Uterus (tissue), 4 donors: ENCODE data around the gene TAF9B. TPM values are rescaled to one million over a fixed set of nuclear protein-coding genes. Genes with fewer than 3 reads are reported as not detected.
"Not testable (repeated sequence)": the region's sequence is repeated elsewhere in the genome, so short reads cannot be mapped to it uniquely, and the experiment has no call there.

Experiments
- DNase-seq, 2 donors: peaks; one replicate each; pipeline ENCODE4 v3.0.0-alpha.2; 2019 to 2020
- H3K27ac ChIP-seq, 2 donors: fragments of 200-600 bp; sonication (generic); 1 replicate in 1 of 2; 2 replicates in 1 of 2; pipeline ENCODE4 v1.5.1; 2016 to 2018
- H3K27me3 ChIP-seq, 2 donors: fragments of 200-600 bp; sonication (generic); one replicate each; pipeline ENCODE4 v1.5.1; 2018 to 2019; ENCODE audit warnings: control low read depth in 1 of 2
- H3K36me3 ChIP-seq, 2 donors: fragments of 200-600 bp; sonication (generic); one replicate each; pipeline ENCODE4 v1.5.1; 2019; ENCODE audit warnings: control low read depth in 1 of 2
- H3K4me1 ChIP-seq, 2 donors: fragments of 200-600 bp; sonication (generic); one replicate each; pipeline ENCODE4 v1.5.1; 2018 to 2019; ENCODE audit warnings: control low read depth in 1 of 2
- H3K4me3 ChIP-seq, 2 donors: fragments of 200-600 bp; sonication (generic); 1 replicate in 1 of 2; 2 replicates in 1 of 2; pipeline ENCODE4 v1.5.1; 2018 to 2019; ENCODE audit warnings: mild to moderate bottlenecking in 1 of 2
- H3K9me3 ChIP-seq, 2 donors: fragments of 200-600 bp; sonication (generic); one replicate each; pipeline ENCODE4 v1.5.1; 2019; ENCODE audit warnings: control low read depth in 1 of 2
- POLR2A ChIP-seq, 2 donors: fragments of 450-650 bp; IDR thresholded peaks; one replicate each; pipeline ENCODE4 v1.6.1; 2016; ENCODE audit warnings: antibody characterized with exemption in 2 of 2, mild to moderate bottlenecking in 1 of 2, moderate library complexity in 1 of 2
- intact Hi-C: fragments of 100-400 bp; cut with DNase I; formaldehyde crosslinking; loops from one replicate; pipeline ENCODE4 v1.15.1; 2023; ENCODE audit warnings: low total_unique reads
- total RNA-seq, 4 donors: library from RNA; depleted of rRNA in 3 of 4; stranded (reverse); fragments of >200 nt in 3 of 4; gene quantifications; one replicate each; pipeline versions ENCODE4 v1.1.0 to v1.2.4, GENCODE V29; 2014 to 2023
- TF ChIP-seq, protein P1 (sequence below), 4 experiments: fragments of 200-600 bp in 2 of 4; fragments of 450-650 bp in 2 of 4; sonication (generic) in 2 of 4; IDR thresholded peaks; one replicate each; pipeline ENCODE4 v1.5.1; 2016 to 2019; ENCODE audit warnings: antibody characterized with exemption in 4 of 4, mild to moderate bottlenecking in 2 of 4, moderate library complexity in 1 of 4
- donor health status: DM: yes; HTN: yes; CAD: no.

The TAF9B gene
- total RNA-seq, 4 donors from 2014 or later, result 10.2 to 44.2 (median 32.2) TPM

GRCh38 chrX:78130396-78130795 is 9.1 kb downstream of the TAF9B start:
- Histone ChIP-seq H3K27ac (no peak overlapping the region), H3K36me3 (no peaks in the 10 kb centered on the region), H3K27me3 (no peaks in the 10 kb centered on the region), H3K4me1 (no peaks in the 10 kb centered on the region), H3K9me3 (no peaks in the 10 kb centered on the region), H3K4me3 (no peak overlapping the region)
- intact Hi-C loops, result no loop called here
- no peak for DNase-seq
- TF ChIP-seq, protein P1, sequence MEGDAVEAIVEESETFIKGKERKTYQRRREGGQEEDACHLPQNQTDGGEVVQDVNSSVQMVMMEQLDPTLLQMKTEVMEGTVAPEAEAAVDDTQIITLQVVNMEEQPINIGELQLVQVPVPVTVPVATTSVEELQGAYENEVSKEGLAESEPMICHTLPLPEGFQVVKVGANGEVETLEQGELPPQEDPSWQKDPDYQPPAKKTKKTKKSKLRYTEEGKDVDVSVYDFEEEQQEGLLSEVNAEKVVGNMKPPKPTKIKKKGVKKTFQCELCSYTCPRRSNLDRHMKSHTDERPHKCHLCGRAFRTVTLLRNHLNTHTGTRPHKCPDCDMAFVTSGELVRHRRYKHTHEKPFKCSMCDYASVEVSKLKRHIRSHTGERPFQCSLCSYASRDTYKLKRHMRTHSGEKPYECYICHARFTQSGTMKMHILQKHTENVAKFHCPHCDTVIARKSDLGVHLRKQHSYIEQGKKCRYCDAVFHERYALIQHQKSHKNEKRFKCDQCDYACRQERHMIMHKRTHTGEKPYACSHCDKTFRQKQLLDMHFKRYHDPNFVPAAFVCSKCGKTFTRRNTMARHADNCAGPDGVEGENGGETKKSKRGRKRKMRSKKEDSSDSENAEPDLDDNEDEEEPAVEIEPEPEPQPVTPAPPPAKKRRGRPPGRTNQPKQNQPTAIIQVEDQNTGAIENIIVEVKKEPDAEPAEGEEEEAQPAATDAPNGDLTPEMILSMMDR (IDR thresholded peaks at IDR 0.05), result no peak
- no peak for TF ChIP-seq POLR2A (IDR thresholded peaks at IDR 0.05)

DNA sequence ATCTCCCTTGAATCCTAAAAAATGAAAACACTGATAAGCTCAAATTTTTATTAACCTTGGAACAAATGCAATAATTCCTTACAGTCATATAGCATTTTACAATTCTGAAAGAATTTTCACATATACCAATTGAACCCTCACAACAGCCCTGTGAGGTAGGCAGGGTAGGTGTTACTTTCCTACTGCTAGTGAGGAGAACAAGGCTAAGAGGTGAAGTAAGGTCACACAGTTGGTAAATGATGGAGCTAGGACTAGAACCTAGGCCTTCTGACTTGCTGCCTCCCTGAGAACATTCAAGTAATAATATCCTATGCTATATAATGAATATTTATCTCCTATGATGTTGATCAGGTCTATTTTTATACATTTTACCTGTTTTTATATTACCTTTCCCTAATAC is 9.7 kb downstream of the TAF9B start:
- TF ChIP-seq, protein P1 (IDR thresholded peaks at IDR 0.05), result no peak
- TF ChIP-seq POLR2A (IDR thresholded peaks at IDR 0.05), result no peak

DNA sequence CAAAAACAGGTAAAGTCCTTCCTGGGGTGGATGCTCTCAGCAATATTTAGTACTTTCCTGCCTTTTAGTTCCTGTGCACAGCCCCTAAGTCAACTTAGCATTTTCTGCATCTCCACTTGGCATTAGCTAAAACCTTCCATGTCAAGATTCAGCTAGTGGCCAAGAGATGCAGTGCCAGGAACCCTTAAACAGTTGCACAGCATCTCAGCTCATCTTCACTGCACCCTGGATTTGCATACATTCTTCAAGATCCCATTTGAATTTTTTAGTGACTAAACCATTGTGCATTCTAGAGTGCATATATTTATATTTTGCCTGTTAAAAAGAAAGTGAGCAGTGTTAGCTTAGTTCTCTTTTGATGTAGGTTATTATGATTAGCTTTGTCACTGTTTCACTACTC is 13.7 kb downstream of the TAF9B start:
- intact Hi-C loops, DNase-seq, H3K4me3 ChIP-seq, H3K9me3 ChIP-seq, H3K36me3 ChIP-seq, H3K27me3 ChIP-seq, H3K27ac ChIP-seq, H3K4me1 ChIP-seq: not testable (repeated sequence)

More for the DNA sequence above, 9.7 kb downstream of the TAF9B start:
- no peak overlapping the region for H3K4me3 ChIP-seq
- intact Hi-C loops, result no loop called here
- no peaks in the 10 kb centered on the region for H3K4me1 ChIP-seq
- no peak for DNase-seq
- no peak overlapping the region for H3K27ac ChIP-seq
- H3K9me3 ChIP-seq, result no peaks in the 10 kb centered on the region
- H3K36me3 ChIP-seq, result no peaks in the 10 kb centered on the region
- H3K27me3 ChIP-seq, result no peaks in the 10 kb centered on the region

GRCh38 chrX:78125148-78125547 is 14.3 kb downstream of the TAF9B start:
- TF ChIP-seq, protein P1 (IDR thresholded peaks at IDR 0.05), result no peak
- TF ChIP-seq POLR2A (IDR thresholded peaks at IDR 0.05), result no peak
- Histone ChIP-seq H3K27me3 (no peaks in the 10 kb centered on the region), H3K4me3 (no peak overlapping the region), H3K36me3 (no peaks in the 10 kb centered on the region), H3K9me3 (no peaks in the 10 kb centered on the region), H3K27ac (no peak overlapping the region), H3K4me1 (no peaks in the 10 kb centered on the region)
- intact Hi-C loops, result no loop called here
- DNase-seq, result no peak

GRCh38 chrX:78124307-78124706 is 15.1 kb downstream of the TAF9B start:
- no peaks in the 10 kb centered on the region for H3K9me3 ChIP-seq
- no peak overlapping the region for H3K27ac ChIP-seq
- intact Hi-C loops, result no loop called here
- H3K27me3 ChIP-seq, result no peaks in the 10 kb centered on the region
- TF ChIP-seq, protein P1 (IDR thresholded peaks at IDR 0.05), result no peak
- TF ChIP-seq POLR2A (IDR thresholded peaks at IDR 0.05), result no peak
- no peak overlapping the region for H3K4me3 ChIP-seq
- no peak for DNase-seq
- no peaks in the 10 kb centered on the region for H3K36me3 ChIP-seq
- no peaks in the 10 kb centered on the region for H3K4me1 ChIP-seq

DNA sequence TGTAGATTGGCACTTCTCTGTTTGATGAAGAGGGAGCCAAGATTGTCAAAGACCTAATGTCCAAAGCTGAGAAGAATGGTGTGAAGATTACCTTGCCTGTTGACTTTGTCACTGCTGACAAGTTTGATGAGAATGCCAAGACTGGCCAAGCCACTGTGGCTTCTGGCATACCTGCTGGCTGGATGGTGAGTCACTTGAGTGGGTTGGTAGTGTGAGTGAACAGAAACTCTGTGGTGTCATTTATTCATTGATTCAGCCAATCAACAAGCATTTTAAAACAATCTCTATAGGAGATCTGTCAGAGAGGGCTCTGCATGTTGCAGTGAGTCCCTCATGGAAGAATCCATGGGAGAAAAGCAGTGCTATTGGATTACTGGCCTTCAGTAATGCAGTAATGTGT is 16.3 kb downstream of the TAF9B start:
- H3K9me3 ChIP-seq, result no peaks in the 10 kb centered on the region
- H3K4me1 ChIP-seq, result no peaks in the 10 kb centered on the region
- H3K27ac ChIP-seq, result no peak overlapping the region
- no peaks in the 10 kb centered on the region for H3K27me3 ChIP-seq
- TF ChIP-seq POLR2A (IDR thresholded peaks at IDR 0.05), result no peak
- TF ChIP-seq, protein P1 (IDR thresholded peaks at IDR 0.05), result no peak
- DNase-seq, result no peak
- intact Hi-C loops, result no loop called here
- no peak overlapping the region for H3K4me3 ChIP-seq
- no peaks in the 10 kb centered on the region for H3K36me3 ChIP-seq
